HG03571 (cell line): ENCODE data around the gene SLC9A9.

Experiments used
- ATAC-seq: cut with Tn5 transposase; IDR thresholded peaks from one replicate; pipeline ENCODE4 v1.9.1; 2021; ENCODE audit not compliant: unreplicated experiment

Gene SLC9A9

DNA sequence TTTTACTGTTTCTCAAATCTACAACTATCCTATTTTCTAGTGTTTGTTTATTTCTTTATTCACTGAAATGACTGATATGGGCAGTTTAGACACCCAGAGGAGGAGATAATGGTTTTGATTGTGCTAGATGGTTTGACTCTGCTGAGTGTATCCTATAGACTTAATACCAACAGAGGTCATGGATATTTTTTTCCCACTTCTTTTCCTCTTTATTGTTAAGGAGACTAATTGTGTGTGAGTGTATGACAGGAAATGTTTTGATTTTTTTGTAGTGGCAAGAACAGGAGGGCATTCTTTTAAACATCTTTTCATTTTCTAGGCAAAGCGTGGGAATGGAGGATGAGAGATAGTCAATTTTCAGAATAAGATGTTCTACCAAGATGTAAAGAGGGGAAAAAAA is 505.2 kb downstream of the SLC9A9 start:
- ATAC-seq, result no peak

DNA sequence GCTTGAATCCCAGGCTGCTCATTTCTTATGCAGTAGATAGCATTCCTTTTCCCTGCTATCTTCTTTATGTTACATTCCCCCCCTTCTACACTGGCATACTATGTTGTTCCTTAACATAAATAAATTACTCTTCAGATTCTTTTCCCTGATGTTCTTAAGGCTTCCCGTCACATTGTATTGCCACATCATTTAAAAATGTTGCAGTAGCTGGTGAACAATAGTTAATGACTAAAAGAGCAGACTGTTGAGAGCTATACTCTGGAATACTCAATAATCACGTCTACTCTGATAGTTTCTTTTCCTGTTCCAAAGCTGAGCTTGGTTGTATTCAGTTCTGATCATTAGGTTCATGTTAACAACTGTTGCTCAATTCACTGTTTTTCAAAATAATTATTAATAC is 508.8 kb downstream of the SLC9A9 start:
- ATAC-seq, result no peak

DNA sequence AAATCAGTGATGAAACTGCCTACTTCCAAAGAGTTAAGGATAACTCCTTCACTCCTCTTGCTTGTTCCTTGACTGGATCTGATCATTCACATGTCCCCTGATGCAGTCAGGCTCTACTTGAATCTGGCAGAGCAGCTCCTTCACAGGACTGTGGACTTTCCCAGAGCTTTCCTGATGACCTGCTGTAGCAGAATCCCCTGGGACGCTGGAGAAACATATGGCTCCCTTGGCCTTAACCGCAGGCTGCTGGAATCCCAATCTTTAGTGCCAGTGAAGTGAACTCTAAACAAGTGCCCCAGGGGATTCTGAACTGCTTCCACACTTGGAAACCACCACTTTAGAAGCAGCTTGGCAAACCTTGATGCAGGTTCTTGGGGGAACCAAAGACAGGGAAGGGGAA is 510.9 kb downstream of the SLC9A9 start:
- ATAC-seq, result no peak

DNA sequence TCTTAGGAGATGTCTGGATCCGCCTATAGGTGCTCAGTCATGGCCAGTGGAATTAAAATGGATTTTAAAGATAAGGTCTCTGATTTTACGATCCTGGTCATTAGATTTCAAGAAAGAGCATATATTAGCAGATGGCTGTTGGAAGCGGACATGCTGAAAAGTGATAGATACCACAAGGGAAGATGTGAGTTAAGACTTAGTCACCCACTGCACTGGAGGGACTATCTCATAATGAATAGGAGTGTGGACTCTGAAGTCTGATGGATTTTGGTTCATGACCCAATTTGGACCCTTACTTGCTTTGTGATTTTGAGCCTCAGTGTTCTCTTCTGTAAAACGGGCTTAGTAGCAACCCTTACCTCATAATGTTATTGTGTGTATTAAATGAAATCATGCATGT is 514.0 kb downstream of the SLC9A9 start:
- ATAC-seq, result no peak

DNA sequence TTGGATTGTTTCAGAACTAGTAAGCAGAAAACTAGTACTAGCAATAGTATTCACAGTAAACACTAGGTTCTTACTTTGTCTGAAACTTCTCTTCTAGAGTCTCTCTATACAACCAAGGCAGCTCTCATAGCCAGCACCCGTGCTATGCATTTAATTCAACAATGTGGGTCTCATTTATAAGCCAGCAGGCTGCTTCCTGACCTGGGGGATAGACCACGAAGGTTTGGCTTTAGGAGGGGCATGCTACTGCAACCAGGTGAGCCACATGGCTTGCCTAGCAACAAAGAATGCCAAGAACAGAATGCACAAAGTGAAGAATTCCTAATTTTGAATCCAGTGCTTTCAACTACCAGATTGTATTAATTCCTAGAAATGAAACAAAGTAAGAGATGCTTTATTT is 514.9 kb downstream of the SLC9A9 start:
- no peak for ATAC-seq

DNA sequence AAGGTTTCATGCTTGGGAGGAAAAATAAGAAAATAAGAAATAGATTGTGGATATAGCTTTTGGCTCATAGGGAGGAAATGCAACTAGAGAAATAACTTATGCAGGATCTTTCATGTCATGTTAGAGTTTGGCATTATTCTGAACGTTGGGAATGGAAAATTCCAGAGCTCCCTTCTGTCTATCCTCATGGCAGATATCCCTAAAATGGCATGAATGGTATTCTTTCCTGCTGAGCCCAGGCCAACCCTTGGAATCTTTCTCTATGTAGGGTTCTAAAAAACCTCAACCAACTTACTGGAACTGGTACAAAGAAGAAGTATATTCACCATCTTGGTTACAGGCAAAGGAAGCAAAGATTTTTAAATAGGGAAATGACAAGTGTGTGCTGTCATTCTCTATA is 516.2 kb downstream of the SLC9A9 start:
- ATAC-seq, result no peak

DNA sequence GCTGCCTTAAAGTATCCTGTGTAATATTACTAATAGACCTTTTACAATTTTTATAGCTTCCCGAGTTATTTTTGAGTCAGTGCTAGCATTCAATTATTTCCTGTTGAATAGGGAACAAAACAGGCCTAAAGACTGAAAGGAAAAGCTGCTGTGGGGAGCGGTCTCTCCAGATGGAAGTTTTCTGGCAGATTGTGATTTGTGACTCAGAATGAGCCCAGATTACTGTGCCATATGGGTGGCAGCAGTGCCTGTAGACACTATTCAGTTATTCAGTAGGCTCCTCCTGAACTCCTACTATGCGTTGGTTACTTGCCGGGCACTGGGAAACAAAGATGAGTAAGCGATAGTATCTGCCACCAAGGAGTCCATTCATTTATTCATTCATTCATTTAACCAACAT is 516.9 kb downstream of the SLC9A9 start:
- no peak for ATAC-seq

DNA sequence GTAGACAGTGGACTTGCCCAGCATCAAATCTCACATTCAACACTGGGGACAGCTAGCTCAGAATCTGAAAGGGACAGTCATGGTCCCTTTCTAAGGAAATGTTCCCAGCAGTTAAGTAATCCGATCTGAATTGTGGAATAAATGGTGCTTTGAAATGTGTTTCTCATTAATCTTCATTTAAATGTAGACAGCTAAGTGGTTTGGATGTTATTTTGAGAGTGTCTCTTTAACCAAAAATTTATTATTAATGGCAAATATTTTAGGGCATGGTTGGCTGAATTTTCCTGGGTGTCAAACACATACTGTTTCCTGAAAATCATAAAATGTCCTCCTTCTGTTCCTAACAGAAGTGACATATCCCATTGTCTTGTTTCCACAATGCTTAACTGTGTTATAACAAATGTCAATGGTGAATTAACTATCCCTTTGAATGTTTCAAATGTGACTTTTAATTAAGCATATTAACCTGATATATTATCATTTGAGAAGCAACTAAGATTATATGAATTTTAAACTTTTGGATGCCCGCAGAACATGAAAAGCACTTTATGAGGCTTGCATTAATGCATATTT is 517.9 kb downstream of the SLC9A9 start:
- no peak for ATAC-seq

DNA sequence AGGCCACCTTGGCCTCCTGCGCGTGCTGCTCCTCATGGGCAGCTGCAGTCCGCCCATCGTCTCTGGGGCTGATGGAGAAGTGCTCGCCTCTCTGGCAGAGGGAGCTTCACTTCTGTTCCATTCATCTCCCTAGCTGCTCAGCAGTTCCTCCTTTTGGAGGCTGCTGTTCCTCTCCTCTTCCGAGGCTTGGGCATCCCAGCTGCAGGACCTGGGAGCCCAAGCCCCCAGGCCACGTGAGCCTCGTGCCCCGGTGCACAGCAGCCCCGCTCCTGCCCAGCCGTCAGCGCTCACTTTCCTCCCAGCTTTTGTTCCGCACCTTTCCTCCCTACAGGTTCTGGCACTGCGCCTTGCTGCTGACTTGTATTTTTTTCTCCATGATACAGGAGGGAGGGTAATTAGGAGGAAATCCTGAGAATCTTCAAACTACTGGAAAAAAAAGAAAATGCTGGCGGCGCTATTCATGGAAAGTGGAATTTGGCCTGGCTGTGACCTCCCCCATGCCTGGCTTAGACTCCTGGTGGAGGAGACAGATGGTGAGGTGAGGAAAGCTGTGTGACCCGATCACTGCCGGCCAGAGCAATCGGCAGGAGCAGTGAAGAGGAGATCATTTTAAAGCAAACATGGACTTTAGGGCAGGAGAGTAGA is 518.6 kb downstream of the SLC9A9 start:
- no peak for ATAC-seq

DNA sequence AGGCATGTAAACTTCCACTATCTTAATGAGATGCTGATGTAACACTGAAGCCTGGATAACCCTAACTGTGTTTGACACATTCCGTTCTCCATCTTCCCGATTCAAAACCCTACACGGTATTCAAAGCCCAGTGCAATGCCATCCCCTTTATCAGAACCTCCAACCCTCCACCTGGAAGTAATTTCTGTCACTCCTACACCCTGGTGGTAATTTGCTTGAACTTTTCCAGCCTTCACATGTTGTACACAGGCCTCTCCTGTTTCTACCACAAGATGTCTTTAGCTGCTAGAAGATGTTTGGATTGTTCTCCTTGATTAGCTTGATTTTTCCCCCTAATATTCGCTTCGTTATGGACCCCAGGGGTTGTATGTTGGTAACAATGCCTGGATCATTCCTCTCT is 519.8 kb downstream of the SLC9A9 start:
- ATAC-seq, result no peak

DNA sequence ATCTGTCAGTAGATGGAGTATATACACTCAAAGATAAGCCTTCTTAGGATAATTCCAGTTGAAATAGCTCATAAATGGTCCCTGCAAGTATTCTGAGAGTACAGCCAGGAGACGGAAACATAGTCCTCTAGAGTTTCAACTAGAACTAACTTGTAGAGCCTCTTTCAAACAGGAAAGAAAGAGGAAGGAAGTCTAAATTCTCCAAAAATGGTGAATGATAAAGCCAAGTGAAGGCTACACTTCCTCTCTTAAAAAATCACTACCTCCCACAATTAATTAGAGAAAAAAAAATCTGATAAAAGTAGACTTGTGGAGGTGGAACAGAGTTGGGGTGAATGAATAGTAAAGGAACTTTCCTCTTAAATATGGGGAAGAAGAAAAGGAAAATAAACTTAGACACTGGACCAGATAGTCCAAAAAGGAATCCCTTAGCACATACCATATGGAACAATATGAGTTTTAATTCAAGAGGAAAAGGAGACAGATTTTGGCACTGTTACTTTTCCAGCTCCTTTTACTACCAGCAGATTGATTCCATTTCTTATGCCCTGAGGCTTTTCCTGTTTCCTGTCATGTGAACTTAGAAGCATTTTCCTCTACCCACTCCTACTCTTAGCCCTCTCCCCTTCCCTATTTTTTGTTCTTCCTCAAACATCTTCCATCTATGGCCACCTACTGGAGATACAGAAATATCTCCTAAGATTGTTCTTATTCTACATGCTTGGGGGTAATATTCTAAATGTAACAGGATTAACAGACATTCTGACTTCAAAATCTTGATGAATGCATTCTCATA is 521.1 kb downstream of the SLC9A9 start:
- no peak for ATAC-seq

DNA sequence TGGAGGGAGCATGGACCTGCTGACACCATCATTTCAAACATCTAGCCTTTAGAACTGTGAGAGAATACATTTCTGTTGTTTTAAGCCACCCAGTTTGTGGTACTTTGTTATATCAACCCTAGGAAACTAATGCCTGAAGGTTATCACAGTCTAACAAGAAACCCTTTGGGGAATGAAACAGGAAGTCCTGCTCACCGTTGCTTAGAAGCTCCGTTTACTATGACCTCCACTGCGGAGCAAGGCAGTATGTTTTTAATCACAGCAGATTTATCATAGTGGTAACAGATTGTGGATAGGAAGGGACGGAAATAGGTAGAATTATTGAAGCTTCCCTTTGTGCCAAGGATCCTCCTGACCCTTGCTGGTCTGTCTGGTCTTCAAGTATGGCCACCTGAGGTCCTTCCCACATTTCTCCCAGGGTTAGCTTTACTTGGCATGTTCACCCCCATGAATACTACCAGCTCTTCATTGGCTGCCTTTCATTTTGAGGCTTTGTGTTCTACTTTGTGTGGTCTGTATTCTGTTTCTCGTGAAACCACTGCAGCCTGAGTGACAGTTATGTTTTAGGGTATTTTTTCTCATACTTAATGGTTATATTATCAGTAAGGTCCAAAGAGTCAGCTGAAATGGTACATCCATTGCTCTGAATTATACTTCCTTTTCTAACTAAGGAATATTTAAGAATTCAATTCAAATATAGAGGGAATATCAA is 527.1 kb downstream of the SLC9A9 start:
- no peak for ATAC-seq

DNA sequence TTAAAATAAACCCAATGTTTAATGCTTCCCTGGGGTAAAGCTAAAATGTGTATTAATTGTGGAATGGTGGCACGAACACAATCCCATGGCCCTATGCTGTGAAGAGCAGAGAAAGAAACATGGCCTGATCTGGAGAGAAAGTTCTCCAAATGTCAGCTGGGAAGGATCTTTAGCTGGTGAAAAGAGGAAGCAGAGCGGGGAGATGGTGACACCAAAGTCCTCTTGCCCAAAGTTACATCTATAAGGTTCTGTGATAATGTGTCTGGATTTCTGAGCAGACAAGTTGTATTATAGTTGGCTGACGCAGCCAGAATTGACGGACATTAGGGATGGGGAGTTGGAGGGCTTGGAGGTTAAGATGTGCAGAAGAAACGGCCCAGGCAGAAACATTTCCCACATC is 532.5 kb downstream of the SLC9A9 start:
- ATAC-seq, result no peak

DNA sequence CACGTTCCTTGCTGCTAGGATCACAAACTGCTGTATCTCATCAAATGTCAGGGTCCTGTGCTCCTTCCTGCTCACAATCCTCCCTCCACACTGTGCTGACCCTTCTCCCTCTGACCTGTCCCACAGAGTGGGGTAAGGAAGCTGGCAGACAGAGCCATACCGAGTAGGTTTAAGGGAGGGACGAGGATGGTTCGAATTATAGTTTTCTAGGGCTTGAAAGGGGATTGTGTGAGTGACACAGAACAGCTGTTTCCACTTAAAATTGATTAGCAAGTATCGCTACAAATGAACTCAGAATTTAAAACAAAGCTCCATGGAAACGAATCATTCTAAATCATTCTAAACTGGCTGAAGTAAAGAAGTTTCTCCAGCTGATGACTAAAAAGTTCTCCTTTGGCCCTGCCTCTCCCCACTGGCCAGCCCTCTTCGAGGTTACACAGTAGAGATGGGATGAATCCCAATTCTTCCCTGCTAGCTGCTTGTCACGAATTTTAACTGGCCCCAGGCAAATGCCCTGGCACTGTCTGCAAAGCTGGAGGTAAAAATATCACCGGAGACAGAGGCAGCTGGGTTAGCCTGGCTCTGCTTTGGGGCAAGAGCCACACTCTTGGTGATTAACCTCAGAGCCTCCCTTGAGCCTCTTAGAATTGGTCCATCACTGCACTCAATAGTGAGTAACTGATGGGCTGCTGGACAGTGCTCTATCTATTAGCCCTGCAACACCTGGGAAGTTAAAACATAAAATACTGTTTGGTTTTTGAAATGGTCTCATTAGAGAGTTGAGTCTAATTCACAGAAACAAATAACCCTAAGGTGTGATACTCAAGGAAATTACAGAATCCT is 533.8 kb downstream of the SLC9A9 start:
- no peak for ATAC-seq

DNA sequence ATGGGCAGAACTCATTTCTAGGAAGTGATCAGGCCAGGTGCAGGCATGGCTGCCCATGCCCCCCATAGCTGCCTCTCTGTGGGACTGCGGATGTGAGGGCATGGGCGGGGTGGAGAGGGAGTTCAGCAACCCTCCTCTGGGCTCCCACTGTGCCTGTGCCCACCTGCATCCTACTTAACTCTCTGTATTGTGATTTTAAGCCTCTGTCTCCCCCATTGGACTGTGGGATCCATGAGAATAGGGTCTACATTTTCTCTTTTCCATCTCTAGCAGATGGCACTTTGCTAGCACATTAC is 534.4 kb downstream of the SLC9A9 start:
- ATAC-seq, result no peak

DNA sequence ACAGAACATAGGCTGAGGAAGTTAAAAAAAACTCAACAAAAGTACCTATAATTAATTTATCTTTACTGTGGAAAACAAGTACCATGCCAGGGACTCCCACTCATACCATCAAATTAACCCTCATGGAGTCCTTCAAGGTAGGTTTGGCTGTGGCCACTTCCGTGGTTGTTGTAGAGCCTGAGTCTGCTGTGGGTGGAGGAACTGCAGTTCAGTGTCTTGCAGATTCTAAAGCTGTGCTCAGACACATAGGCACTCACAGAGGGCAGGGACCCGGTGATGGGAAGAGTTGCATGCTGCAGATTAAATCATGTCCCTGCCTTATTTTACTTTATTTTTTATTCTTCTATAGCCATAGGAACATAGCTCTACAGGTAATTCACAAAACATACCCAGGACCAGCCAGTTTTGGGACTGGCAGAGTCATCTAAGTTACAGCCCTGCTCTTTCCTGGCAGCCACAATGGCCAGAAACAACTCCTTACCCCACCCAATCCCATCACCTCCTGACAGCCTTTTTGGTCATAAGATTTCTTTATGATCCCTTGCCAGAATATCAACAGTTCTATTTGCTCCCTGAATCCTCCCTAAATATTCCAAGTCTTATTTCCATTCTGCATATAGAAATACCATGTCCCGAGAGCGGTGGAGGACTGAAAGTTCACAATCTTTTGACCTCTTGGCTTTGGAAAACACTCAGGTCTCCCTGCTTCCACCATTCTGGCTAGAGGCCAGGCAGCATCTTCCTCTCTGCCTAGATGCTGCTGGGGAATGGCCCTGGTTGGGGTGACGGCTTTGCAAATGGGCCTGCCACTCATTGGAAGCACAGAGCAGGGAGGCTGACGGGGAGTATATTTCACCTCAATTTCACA is 535.0 kb downstream of the SLC9A9 start:
- no peak for ATAC-seq

DNA sequence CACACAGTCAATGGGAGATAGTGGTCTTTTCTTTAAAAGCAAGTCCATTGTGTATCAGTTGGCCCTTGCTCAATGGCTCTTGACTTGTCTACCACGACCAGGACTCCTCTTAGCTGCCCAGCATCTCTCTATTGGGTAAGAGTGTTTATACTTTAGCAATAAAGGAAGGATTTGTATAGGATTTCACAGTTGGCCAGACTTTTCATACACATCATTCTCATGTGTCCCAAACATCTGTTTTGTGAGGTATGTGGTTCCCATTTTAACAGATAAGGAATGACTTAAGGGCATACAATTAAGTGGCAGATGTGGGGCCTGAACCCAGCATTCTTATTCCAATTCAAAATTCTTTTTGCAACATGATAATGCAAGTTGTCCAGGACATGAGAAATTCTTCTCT is 537.2 kb downstream of the SLC9A9 start:
- ATAC-seq, result no peak

DNA sequence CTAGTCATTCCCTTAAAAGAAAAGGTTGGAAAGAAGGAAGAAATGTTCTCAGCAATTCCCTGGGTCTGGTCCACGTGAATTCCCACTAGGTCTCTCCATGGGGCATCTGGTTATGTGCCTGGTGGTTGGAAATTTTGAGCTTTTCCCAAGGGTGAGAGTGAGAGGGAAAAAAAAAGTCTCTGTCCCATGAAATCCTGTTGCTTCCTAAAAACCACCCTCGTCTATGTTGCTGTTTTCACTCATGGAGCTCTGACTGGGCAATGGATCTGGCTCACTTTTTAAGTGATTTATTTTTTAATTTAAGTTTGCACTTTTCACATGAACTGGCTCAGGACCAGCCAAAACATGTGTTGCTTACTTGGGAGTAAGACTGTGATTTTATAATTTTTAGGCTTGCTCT is 538.6 kb downstream of the SLC9A9 start:
- ATAC-seq, result no peak

DNA sequence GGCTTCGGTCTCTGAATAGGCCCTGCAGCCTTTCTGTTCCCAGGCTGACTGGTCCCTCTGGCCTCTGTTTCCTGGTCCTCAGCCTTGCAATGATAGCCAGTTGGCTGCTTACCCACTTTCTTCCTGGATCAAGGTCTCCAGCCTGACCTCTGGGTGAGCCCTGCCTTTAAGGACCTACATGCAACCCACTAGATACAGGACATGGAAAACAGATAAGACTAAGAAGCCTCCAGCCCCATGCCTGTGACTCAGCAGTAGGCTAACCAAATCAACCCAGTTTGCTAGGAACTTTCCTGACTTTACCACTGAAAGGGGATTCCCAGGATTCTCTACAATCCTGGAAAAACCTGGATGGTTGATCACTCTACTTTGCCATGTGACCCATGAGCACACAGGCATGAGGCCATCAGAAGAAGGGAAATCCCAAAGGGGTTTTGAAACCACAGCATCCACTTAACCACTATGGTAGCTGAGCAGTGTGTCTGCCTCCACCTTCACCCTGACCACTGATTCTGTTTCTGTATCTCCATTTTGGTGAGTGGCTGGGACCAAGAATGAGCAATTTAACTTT is 540.6 kb downstream of the SLC9A9 start:
- no peak for ATAC-seq

DNA sequence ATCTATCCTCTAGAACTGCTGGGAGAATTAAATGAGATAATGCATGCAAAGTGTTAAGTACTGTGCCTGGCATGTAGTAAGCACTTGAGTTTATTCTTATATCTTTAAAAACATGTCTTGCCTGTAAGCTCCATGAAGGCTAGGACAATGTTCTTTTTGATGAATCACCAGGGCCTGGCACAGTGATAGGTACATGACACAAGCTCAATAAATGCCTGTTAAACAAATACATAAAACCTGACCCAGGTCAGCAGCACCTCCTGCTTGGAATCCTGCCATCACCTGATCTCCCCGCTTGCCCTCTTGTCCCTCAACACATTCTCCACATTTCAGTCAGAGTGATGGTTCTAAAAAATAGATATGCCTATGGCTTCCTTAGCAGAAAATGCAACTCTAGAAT is 541.9 kb downstream of the SLC9A9 start:
- ATAC-seq, result no peak
